ENCODE data around the gene TMEM63C.

Gene TMEM63C

DNA sequence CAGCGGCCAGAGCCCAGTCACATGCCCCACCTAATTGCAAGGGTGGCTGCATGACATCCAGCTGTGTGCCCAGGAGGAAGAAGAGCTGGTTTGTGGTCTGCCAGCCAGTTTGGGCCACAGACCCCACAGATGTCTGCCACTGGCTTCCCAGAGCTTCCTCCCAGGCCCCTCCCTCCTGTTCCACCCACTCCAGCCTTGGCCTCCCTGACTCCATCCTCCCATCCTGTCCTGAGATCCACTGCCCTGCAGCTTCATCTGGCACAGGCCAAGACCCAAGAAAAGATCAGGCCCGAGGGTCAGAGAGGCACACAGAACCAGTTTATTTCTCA lies 83.6 kb downstream of the TMEM63C start:
- ChIA-PET POLR2A (no interaction called here), CTCF (no interaction called here)
- no peak overlapping the region for H3K4me3 ChIP-seq (ENCODE audit: low read depth, low read length)
- no peak for DNase-seq (ENCODE audit: low read depth, low spot score)
- TF ChIP-seq, protein P1, sequence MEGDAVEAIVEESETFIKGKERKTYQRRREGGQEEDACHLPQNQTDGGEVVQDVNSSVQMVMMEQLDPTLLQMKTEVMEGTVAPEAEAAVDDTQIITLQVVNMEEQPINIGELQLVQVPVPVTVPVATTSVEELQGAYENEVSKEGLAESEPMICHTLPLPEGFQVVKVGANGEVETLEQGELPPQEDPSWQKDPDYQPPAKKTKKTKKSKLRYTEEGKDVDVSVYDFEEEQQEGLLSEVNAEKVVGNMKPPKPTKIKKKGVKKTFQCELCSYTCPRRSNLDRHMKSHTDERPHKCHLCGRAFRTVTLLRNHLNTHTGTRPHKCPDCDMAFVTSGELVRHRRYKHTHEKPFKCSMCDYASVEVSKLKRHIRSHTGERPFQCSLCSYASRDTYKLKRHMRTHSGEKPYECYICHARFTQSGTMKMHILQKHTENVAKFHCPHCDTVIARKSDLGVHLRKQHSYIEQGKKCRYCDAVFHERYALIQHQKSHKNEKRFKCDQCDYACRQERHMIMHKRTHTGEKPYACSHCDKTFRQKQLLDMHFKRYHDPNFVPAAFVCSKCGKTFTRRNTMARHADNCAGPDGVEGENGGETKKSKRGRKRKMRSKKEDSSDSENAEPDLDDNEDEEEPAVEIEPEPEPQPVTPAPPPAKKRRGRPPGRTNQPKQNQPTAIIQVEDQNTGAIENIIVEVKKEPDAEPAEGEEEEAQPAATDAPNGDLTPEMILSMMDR (IDR thresholded peaks at IDR 0.05; ENCODE audit: insufficient read depth, low read length, missing control alignments): no peak

DNA sequence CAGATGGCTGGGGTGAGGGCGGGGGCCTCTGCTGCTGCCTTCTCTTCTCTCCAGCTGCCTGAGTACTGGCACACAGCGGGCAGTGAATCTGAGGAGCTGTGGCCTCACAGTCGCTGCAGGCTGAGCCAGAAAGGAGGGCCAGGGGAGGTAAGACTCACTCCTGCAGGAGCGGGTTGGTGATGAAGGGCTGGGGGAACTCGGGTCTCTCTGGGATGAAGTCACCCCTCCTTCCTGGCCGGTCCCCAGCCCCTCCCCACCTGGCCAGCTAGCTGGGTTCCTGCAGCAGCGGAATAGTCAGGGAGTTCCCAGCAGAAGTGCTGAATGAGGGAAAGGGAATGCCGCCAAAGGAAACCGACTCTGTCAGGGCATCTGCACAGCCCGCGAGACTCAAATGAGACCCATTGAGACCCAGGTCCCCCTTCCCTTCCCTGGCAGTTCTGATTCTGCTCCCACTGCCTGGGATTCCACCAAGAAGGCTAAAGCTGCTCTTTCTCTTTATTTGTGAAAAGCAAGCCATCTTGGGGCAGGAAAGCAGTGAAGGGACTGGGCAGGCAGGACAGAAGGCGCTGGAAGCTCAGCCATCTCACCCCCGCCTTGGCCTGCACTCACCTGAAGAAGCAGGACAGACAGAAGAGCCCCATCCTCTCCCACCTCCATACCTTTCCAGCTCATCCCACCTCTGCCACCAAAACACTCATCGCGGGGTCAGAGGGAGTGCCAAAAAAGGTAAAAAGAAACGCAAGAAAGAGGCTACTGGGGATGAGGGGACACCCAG lies 84.2 kb downstream of the TMEM63C start:
- no peak for DNase-seq (ENCODE audit: low read depth, low spot score)
- no peak overlapping the region for H3K4me3 ChIP-seq (ENCODE audit: low read depth, low read length)
- POLR2A ChIA-PET: no interaction called here
- CTCF ChIA-PET: no interaction called here
- TF ChIP-seq, protein P1 (IDR thresholded peaks at IDR 0.05; ENCODE audit: insufficient read depth, low read length, missing control alignments): no peak

DNA sequence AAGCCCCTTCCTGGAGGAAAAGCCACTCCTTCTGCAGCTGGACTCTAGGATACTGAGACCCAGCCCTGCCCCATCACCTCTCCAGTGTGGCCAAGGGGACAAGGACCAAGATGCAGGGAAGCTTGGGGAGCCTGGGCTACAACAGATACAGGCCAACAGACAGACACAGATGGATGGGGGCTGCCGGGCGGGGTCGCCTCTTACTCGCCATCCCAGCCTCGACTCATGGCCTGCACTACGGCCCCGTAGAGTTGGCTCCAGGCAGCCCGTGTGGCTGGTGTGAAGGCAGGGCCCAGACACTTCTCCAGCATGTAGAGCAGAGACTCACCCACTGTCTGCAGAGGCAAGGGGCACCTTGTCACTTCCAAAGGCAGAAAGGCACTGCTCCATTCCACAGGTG lies 84.7 kb downstream of the TMEM63C start:
- H3K4me3 ChIP-seq (ENCODE audit: low read depth, low read length): no peak overlapping the region
- TF ChIP-seq, protein P1 (IDR thresholded peaks at IDR 0.05; ENCODE audit: insufficient read depth, low read length, missing control alignments): no peak
- no peak for DNase-seq (ENCODE audit: low read depth, low spot score)
- ChIA-PET POLR2A (no interaction called here), CTCF (no interaction called here)

DNA sequence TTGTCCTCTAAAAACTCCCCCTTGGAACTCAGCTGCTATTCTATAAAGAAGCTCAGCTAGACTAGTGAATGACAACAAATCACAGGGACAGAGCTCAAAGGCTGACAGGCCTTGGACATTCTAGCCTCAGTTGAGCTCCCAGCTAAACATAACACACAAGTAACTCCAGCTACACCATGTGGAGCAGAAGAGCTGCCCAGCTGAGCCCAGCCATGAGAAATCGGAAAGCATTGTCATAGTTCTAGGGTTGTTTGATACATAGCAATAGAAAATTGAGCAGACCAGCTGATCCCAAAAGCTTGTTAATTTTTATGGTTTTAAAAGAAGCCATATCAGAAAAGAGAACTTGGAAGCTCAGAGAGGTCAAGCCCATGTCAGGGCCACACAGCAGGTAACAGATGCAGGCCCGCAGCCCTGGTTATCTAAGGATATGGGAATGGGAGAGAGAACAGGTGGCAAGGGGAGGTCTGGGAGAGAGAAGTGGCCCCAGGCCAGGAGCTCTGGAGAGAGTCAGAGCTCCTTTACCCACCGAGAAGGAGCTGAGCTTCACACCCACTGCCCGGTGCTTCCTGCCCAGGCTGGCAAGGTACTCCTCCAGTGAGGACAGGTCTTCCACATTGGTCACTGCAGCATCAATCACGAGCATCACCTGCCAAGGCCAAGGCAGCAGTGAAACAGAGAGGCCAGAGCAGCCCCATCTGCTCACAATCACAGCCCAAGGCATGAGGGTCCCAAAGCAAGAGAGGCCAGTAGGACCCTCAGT lies 86.5 kb downstream of the TMEM63C start:
- CTCF ChIA-PET: interaction anchor here (0.5 to 1.1 kb wide), 2 partner anchors 48 to 512 kb away, joined by 3 read pairs; no protein-coding TSS in a partner anchor
- TF ChIP-seq, protein P1 (IDR thresholded peaks at IDR 0.05; ENCODE audit: insufficient read depth, low read length, missing control alignments): no peak
- no peak overlapping the region for H3K4me3 ChIP-seq (ENCODE audit: low read depth, low read length)
- POLR2A ChIA-PET: no interaction called here
- DNase-seq (ENCODE audit: low read depth, low spot score): no peak

DNA sequence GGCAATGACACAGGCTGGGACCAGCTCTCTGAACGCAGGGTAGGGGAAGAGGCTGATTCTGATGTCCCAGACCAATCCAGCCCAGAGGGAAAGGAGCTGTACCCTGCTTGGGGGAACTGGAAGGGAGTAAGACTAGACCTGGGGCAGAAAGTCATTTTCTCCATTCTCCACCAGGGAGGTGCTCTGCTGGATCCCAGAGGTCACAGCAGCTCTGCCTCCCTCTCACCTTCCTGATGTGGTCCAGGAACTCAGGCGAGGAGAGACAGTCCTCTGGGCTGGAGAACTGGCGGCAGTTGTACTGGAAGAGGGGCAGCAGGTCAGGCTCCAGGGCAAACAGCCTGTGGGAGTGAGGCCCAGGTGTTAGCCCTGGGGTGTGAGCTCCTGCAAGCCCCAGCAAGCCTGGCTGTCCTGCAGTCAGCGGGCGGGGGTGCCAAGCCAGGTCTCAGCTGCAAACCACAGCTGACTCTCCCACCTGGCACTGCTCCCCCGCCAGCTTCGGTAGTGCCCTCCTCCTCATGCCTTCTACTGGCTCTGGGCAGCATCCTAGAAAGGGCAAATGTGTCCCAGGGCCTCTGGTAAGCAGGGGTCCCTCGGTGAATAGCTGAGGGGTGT lies 87.5 kb downstream of the TMEM63C start:
- POLR2A ChIA-PET: no interaction called here

More for the DNA sequence above, 87.5 kb downstream of the TMEM63C start:
- CTCF ChIA-PET: interaction anchor here (1.1 kb wide), 1 partner anchor 47 kb away, joined by 3 read pairs; no protein-coding TSS in a partner anchor
- H3K4me3 ChIP-seq (ENCODE audit: low read depth, low read length): no peak overlapping the region
- TF ChIP-seq, protein P1 (IDR thresholded peaks at IDR 0.05; ENCODE audit: insufficient read depth, low read length, missing control alignments): no peak
- no peak for DNase-seq (ENCODE audit: low read depth, low spot score)

All from AG04449 (cell line).